ENCODE results near the gene ENOX1.

The ENOX1 gene

DNA sequence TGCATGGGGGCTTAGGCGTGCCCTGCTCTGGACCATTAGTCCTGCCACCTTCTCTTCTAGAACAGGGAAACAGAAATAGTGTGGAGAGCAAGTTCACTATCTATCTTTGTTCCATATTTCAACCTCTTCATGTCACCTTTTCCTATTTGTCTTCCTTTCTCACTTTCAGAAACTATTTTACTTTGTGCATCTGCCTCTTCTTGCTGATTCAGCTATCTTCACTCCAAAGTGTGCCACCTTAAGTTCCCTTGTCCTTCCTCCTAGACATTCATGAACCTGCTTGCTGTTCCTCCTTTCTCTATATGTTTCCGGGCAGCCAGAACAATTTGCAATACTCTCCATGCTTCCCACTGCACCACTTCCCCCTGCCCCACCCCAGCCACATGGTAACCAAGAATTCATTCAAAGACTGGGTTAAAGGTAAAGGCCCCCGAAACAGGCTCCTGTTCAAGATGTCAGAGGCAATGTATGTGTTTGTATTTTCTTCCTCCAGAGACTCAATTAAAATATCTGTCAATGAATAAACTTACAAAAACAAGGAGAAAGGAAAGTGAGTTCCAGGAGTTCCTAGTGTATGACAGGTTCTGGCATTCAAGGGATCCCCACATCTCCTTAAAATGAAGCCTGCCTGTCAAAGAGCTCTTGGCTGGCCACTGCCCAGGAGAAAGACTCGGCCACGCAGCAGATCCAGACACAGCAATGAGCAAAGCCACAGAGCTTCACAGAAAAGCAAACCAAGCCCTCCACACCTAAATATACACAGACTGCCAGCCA, 495.3 kb downstream of the ENOX1 start:
- peak; percentile 45 for DNase-seq (ENCODE audit: low read depth, low spot score)

DNA sequence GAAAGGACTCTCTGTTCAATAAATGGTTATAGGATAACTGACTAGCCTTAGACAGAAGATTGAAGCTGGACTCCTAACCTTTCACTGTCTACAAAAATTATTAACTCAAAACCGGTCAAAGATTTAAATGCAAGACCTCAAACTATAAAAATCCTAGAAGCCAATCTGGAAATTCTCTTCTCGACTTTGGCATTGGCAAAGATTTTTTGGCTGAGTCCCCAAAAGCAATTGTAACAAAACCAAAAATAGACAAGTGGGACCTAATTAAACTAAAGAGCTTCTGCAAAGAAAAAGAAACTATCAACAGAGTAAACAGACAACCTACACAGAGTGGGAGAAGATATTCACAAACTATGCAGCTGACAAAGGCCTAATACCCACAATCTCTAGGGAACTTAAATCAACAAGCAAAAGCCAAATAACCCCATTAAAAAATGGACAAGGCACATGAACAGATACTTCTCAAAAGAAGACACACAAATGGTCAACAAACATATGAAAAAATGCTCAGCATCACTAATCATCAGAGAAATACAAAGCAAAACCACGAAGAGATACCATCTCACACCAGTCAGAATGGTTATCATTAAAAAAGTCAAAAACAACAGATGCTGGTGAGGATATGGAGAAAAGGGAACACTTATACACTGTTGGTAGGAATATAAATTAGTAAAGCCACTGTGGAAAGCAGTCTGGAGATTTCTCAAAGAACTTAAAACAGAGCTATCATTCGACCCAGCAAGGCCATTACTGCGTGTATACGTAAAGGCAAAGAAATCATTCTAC, 497.1 kb downstream of the ENOX1 start:
- no peak for DNase-seq (ENCODE audit: low read depth, low spot score)

DNA sequence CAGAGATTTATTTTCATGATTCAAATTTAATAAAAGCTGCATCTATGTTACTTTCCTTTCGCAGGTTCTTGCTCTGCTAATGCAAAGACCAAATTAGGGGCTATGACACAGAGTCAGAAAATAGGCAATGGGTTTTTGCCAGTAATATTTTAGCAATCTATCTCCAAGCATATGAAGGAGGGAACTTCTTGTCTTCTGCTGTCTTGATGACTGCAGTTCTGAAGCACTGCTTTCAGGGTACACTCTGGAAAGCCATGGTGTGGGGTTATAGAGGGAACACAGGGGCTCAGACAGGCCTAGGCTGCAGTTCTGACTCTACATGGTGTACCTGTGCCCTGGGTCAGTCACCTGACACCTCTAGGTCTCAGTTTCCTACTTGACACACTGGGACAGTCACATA, 500.0 kb downstream of the ENOX1 start:
- DNase-seq (ENCODE audit: low read depth, low spot score) = no peak

- DNase-seq (ENCODE audit: low read depth, low spot score) = peak; percentile 59
These were observed 500.7 kb downstream of the ENOX1 start for GRCh38 chr13:43285933-43286597.

DNA sequence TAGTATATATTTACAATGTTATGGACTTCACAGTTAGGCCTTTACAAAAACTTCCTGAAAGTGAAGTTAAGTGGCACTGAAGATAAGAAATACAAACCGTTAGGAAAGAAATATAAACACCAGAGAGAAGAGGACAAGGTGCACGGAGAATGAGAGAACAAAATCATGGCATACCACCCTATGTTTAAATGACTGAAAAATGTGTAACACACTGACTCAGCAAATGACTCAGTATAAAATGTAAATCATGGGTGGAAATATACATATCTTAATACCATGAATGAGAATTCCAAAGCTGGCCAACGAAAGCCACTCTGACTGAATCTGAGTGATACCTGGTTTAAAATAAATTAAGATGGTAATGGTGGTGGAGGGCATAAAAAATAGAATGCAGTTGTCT, 502.6 kb downstream of the ENOX1 start:
- peak; percentile 53 for DNase-seq (ENCODE audit: low read depth, low spot score)

DNA sequence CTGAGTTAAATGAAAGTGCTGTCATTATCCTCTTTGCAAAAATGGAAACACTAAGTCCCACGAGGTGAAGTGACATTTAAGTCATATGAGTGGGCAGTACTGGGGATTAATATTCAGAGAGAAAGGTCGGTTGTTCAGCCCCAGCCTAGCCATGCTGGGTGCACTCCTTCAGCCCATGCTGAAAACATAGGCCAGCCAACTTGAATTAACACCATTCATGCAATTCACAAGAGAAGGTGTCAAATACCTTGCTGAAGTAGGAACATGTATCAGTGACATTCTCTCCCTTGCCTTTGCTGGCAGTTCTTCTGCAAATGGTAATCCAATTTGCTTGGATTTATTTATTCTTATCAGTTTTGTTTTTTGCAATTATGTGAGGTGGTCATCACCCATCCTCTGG, 507.1 kb downstream of the ENOX1 start:
- DNase-seq (ENCODE audit: low read depth, low spot score) = no peak

DNA sequence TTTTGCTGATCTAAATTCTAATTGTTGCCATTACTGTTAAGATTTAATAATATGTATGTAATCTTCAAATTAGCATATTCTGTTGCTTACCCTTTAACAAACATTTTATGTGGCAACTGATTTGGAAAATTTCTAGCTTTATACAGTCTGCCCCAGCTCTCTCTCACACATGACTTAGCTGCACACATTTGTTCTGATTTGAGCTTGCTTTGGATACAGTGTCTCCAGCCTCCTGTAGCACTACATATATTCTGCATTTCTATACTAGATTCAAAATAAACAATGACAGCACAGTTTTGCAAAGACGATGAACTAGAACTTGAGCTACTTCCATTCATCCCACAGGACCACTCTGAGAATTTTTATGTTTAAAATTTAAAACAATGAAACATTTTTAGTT, 508.6 kb downstream of the ENOX1 start:
- no peak for DNase-seq (ENCODE audit: low read depth, low spot score)

DNA sequence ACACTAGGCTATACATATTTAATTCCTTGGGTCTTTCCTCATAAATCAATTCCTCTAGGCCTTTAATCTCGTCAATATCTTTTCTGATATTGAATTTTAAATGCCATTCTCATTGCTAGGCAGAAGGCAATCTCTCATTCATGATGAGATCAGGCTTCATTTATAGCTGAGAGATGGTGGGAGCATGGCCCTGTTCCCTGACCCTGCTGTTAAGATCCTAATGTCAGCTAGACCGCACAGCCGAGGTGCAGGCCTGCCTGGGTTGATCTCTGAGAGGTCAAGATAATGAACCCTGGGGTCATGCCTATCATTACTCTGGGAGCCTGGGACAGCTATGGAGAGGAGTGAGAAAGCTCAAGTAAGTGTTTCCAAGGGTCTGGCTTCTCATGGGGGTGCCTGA, 509.6 kb downstream of the ENOX1 start:
- no peak for DNase-seq (ENCODE audit: low read depth, low spot score)

- DNase-seq (ENCODE audit: low read depth, low spot score) = peak; percentile 36
These were observed 511.9 kb downstream of the ENOX1 start for GRCh38 chr13:43274881-43275280.

DNA sequence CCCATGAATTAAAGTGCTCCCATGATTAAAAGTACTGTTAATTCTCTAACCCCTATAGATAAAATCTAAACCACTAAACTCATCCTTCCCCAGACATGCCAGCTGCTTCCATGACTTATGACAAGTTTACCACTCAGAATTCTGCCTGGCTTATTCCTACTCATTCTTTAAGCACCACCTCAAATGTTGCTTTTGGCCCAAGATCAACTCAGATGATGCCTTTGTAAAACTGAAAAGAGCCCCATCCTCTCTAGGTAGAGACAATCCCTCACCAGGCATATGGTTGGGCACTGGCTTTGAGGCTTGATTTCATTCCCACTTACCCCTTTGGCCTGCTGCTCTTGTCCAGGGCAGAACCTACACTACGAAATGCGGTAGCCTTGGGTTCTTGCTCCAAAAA, 513.4 kb downstream of the ENOX1 start:
- DNase-seq (ENCODE audit: low read depth, low spot score) = no peak

- DNase-seq (ENCODE audit: low read depth, low spot score) = no peak
These were observed 513.9 kb downstream of the ENOX1 start for GRCh38 chr13:43272851-43273250.

DNA sequence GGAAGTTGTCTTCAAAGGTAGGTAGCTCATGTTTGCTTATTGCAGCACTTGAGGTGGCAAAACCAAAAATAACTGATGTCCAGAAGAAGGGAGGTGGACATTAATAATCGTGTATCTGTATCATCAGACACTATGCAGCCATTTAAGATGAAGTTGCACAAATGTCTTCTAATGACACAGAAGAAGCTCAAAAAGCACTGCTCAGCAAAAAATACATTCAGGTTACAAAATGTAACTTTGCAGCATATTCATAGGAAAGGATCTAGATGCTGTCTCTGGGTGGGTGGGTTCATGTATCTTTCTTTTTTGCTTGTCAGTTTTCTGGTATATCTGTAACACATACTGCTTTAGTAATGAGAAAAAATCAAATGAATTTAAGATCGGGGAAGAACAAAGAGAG, 515.6 kb downstream of the ENOX1 start:
- DNase-seq (ENCODE audit: low read depth, low spot score) = no peak

DNA sequence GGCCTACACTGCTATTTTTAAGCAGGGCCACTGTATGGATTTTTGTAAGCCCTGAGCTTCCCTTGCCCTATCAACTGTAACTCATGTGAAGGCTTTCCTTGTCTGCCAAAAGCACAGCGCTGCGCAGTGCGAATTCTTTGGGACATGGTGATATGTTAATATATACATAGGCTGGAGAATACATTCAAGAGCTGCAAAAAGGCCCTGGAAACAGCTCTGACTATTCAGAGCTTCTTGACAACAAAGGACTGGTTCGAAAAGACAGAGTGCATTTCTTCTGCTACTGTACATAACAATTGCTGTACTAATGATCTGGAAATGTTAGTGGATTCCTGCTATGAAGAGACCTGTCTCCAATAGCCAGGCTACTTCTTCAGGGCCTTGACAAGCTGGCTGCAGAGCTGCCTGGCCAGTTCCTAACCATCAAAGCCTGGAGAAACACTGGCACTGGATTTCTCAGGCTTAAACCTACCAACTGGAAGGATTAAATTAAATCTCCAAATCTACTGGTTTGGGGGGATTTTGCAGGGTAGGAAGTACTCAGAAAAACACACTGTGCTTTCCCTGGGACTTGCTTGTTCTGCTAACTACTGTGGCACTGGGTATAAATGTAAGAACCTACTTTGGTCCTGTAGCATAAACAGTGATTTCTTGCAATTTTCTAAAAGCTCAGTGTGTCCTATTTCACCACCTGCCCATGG, 516.5 kb downstream of the ENOX1 start:
- peak; percentile 52 for DNase-seq (ENCODE audit: low read depth, low spot score)

DNA sequence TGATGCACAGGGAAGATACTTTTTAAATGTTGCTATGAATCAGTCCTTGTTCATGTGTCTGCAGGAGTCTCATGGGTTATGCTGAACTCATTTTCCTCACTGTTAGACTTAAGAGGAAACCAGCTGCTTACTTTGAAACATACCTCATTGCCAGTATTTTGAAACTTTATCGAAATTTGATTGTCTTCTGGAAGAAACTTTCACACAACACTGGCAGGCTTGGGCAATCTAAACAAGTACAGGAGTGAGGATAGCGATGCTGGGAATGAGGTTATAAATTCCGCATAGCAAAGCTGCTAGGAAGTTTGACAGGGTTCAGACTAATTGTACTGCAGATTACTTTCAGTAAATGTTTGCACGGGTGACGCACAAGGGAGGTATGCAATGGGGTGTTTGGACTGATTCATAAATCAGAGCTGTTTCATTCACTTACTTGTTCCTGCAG, 517.7 kb downstream of the ENOX1 start:
- DNase-seq (ENCODE audit: low read depth, low spot score) = peak; percentile 94

DNA sequence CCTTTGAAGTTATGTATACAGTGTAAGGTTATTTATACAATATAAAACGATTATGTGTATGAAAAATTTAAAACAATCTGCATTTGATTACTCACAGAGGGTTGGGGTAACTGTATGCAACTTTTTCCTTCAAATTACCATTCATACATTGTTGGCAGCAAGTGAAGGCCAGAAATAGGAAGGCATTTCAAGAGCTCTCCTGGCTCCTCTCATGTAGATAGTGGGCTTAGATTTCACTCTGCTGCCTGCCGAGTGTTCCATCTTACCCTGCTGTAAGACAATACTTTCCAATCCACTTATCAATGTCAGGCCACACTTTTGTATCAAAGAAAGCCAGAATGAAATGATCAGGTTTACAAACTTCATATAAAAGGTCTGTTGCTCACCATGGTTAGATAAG, 518.1 kb downstream of the ENOX1 start:
- DNase-seq (ENCODE audit: low read depth, low spot score) = no peak

DNA sequence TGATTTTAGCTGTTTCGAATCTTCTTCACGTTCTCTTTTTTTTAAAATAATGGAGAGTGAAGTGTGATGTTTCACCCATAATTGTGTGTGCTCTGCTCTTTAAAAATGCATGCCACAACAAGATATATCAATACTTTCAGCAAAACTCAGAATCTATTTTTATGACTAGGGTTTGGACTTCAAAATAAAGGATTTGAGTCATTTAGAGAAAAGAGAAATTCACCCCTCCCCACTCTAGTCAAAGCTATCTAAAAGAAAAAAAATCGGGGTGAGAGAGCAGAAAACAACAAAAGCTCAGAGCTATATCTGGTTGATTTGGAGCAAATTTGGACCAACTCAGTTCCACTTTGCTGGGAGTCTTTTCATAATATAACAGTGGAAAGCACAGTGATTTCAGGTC, 518.9 kb downstream of the ENOX1 start:
- no peak for DNase-seq (ENCODE audit: low read depth, low spot score)

GRCh38 chr13:43266936-43267615, 519.7 kb downstream of the ENOX1 start:
- no peak for DNase-seq (ENCODE audit: low read depth, low spot score)

- DNase-seq (ENCODE audit: low read depth, low spot score) = no peak
These were observed 521.7 kb downstream of the ENOX1 start for GRCh38 chr13:43265028-43265427.

DNA sequence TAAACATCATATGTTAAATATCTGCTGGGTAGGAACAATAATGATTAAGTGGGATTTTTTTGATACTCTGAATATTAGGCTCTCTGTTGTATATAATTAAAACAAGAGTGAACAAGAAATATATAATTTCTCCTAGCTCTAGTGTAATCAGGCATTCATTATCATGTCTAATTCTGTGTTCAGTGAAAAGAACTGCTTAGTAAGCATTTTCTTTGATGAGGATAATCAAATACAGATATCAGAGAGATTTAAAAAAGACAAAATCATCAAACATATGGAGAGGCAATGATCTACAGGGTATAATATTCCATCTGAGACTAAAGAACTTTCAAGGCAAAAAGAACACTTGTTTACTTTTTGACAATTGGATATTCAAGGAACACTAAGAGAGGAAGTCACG, 522.3 kb downstream of the ENOX1 start:
- DNase-seq (ENCODE audit: low read depth, low spot score) = no peak

- no peak for DNase-seq (ENCODE audit: low read depth, low spot score)
These were observed 523.7 kb downstream of the ENOX1 start for GRCh38 chr13:43263047-43263446.

DNA sequence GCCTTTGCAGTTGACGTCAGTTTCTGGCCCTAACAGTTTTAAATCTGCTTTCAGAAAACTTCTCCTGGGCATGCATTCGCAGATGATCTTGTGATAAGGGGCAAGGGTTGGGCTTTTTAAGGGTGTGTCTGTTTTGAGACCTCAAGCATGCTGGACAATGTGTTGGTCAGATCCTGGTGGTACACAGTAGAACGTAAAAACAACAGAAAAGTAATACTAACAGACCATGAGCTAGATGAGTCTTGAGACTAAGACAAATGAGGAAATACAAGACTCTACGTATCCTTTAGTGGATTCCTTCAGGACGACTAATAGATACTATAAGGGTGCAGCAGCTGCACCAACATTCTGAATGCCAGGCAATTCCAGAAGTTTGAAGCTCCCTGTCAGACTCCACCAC, 525.8 kb downstream of the ENOX1 start:
- DNase-seq (ENCODE audit: low read depth, low spot score) = peak; percentile 25

Data from astrocyte of the hippocampus (primary cell).